ENCODE data around the gene NADK2.

Gene NADK2

DNA sequence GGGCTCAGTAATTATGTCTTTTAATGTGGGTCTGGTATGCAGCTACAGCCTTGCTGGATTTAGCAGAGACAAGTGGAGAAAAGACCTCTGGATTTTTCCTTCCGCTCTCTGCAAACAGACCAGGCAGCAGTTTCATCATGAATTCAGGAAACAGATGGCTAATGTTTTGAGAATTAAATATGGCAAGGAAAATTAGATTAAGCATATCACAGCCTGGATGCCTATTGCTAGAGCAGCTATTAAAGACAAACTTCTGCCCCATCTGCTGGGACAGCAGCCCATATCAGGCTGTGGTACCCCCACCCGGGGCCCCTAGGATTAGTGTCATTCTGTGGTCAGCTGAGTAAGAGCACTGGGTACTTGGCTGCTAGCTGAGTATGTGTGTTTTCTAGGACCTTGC, 83.6 kb downstream of the NADK2 start:
- TF ChIP-seq, protein P1, sequence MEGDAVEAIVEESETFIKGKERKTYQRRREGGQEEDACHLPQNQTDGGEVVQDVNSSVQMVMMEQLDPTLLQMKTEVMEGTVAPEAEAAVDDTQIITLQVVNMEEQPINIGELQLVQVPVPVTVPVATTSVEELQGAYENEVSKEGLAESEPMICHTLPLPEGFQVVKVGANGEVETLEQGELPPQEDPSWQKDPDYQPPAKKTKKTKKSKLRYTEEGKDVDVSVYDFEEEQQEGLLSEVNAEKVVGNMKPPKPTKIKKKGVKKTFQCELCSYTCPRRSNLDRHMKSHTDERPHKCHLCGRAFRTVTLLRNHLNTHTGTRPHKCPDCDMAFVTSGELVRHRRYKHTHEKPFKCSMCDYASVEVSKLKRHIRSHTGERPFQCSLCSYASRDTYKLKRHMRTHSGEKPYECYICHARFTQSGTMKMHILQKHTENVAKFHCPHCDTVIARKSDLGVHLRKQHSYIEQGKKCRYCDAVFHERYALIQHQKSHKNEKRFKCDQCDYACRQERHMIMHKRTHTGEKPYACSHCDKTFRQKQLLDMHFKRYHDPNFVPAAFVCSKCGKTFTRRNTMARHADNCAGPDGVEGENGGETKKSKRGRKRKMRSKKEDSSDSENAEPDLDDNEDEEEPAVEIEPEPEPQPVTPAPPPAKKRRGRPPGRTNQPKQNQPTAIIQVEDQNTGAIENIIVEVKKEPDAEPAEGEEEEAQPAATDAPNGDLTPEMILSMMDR (IDR thresholded peaks at IDR 0.05; ENCODE audit: low read depth, low read length), result no peak
- DNase-seq (ENCODE audit: low read depth in 2 of 2), result no peak

DNA sequence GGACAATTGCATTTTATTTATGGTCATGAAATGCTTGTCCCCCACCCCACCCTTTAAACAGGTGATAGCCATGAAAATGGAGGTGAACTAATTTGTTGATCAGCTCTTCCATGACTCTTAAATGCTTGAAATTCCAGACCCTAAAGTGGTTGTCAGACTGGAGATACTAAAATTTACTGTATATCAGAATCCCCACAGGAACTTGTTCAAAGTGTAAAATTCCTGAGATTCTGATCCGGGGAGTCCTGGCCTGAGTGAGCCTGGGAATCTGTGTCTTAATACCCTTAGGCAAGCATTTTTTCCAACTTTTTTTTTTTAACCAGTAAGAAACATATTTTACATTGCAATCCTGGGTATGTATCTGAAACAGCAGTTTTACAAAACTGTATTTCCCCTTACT, 85.1 kb downstream of the NADK2 start:
- no peak overlapping the region for H3K4me3 ChIP-seq (replicated peaks in 1 of 2; ENCODE audit: low read depth in 2 of 2, low read length in 2 of 2)
- peak; percentile 28 to 58 for DNase-seq (ENCODE audit: low read depth in 2 of 2)
- TF ChIP-seq, protein P1 (IDR thresholded peaks at IDR 0.05; ENCODE audit: low read depth, low read length), result no peak

More for the DNA sequence above, 83.6 kb downstream of the NADK2 start:
- no peak overlapping the region for H3K4me3 ChIP-seq (replicated peaks in 1 of 2; ENCODE audit: low read depth in 2 of 2, low read length in 2 of 2)

DNA sequence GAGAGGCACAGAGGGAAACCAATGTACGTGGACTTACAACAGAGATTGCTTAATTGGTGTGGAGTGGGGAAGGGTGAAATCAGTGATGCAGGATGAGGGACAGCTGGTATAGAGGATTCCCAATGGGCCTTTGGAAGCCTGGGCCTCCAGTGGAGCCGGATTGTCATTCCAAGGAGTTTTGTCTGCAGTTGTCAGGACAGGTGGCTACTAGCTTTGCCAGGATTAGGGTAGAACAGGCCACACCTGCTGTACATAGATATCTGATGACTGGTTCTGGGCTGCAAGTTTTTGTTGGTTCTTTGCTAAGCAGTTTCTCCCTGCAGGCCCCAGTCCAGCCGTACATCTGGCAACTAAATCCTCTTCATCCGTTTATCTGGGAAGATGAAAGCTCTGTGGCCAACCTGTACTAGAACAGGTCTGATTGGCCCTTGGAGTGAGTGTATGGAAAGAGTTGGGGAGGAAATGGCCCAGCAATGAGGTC, 85.6 kb downstream of the NADK2 start:
- no peak overlapping the region for H3K4me3 ChIP-seq (replicated peaks in 1 of 2; ENCODE audit: low read depth in 2 of 2, low read length in 2 of 2)
- TF ChIP-seq, protein P1 (IDR thresholded peaks at IDR 0.05; ENCODE audit: low read depth, low read length), result no peak
- DNase-seq (ENCODE audit: low read depth in 2 of 2), result peak; percentile 35 to 40

DNA sequence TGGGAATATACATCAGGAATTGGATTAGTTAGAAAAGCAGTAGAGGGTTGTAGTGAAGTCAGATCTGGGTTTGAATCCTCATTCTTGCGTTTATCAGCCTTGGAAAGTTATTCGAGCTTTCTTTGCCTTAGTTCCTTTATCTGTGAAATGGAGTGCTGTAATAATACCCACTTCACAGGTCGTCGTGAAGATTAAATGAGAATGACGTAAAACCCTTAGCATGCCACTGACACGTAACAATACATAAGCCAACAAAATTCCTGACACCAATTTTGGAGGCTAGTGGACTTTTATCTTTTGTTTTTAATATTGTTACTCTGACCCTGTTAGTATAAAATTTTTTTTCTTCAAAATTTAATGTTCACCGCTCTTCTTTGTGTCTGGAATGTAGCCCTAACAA, 86.4 kb downstream of the NADK2 start:
- no peak for DNase-seq (ENCODE audit: low read depth in 2 of 2)
- no peak overlapping the region for H3K4me3 ChIP-seq (replicated peaks in 1 of 2; ENCODE audit: low read depth in 2 of 2, low read length in 2 of 2)
- TF ChIP-seq, protein P1 (IDR thresholded peaks at IDR 0.05; ENCODE audit: low read depth, low read length), result no peak

DNA sequence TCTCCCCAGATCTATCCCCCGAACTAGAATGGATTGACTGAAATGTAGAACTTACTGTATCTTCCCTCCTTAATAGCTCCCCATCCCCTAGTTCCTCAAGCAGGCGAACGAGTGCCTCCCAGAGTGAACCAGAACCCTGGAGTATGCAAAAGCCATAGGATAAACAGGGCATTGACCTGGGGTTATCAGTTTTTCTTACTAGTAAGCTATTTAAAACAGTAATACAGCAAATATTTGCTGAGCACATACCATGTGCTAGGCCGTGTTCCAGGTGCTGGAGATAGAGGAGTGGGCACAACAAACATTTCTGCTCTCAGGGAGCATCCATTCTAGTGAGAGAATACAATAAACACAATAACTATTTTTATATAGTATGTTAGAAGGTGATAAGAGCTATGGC, 88.0 kb downstream of the NADK2 start:
- DNase-seq (ENCODE audit: low read depth in 2 of 2), result no peak
- TF ChIP-seq, protein P1 (IDR thresholded peaks at IDR 0.05; ENCODE audit: low read depth, low read length), result no peak

DNA sequence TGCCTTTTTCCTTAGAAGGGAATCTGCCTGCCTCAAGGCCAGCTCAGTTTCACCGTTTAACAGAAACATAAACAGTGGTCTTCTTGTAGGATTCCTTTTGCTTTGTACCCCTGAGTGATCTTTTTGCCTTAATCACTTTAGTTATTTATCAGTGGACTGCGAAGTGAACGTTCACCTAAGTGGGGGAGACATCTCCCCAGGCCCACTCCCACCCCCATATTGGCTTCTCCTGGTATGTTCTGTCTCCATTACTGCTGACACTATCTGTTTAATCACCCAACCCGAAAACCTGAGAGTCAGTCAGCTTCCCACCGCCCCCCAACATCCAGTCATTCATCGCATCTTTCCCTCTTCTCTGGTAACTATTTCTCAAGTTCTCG, 88.4 kb downstream of the NADK2 start:
- DNase-seq (ENCODE audit: low read depth in 2 of 2), result no peak
- peak overlapping the region; percentile 16 to 98 for H3K4me3 ChIP-seq (replicated peaks in 1 of 2; ENCODE audit: low read depth in 2 of 2, low read length in 2 of 2)
- TF ChIP-seq, protein P1 (IDR thresholded peaks at IDR 0.05; ENCODE audit: low read depth, low read length), result no peak

More for the DNA sequence above, 88.0 kb downstream of the NADK2 start:
- H3K4me3 ChIP-seq (replicated peaks in 1 of 2; ENCODE audit: low read depth in 2 of 2, low read length in 2 of 2), result no peak overlapping the region
